ENCODE data around the gene RIPOR1. TPM values are rescaled to one million over a fixed set of nuclear protein-coding genes. Genes with fewer than 3 reads are reported as not detected.

Gene RIPOR1
- total RNA-seq, 1 experiment from 2014 or later: 82.2 TPM

DNA sequence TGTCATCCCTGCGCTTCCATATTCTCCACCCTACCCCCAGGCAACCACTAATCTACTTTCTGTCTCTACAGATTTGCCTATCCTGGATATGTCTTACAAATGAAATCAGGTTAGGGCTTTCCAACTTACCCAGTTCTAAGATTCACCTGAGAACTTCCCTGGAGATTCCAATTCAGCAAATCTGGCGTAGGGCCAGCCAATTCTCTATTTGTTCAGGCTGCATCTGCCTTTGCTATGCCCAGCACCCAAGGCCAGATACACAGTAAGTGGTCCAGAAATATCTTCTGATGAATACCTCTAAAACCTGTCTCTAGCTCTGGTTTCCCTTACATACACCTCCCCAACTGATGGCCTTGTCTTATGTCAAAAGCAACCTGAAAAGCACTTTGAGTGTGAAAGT is 23.3 kb downstream of the RIPOR1 start:
- no TSS peak for BruUV-seq (replicated peaks)
- Histone ChIP-seq H3K4me1 (ENCODE audit: control insufficient read depth, insufficient read depth, low read length) (peaks cover 3% of the 10 kb centered on the region), H3K9me3 (ENCODE audit: control insufficient read depth, insufficient read depth, low read depth, low read length) (no peaks in the 10 kb centered on the region), H3K27me3 (ENCODE audit: control insufficient read depth, insufficient read depth, low read length) (no peaks in the 10 kb centered on the region), H3K27ac (ENCODE audit: low read length) (no peak overlapping the region), H3K4me3 (ENCODE audit: low read depth in 2 of 2, low read length in 2 of 2) (no peak overlapping the region), H3K36me3 (ENCODE audit: control insufficient read depth, insufficient read depth, low read length) (no peaks in the 10 kb centered on the region)
- in situ Hi-C loops (cut with HindIII; ENCODE audit: low pct_unique_long_range_greater_than_20kb, low sequenced_read_pairs) (no loop called here), intact Hi-C loops (cut with micrococcal nuclease; ENCODE audit: unreplicated experiment) (no loop called here)
- ChIA-PET POLR2A (interaction anchor here (0.6 kb wide), 1 partner anchor 139 kb away, joined by 3 read pairs; no protein-coding TSS in a partner anchor), CTCF (interaction anchor here (0.6 kb wide), 1 partner anchor 108 kb away, joined by 3 read pairs; the partner anchor contains the start of gene ACD)
- TF ChIP-seq SIN3A (IDR thresholded peaks at IDR 0.05; ENCODE audit: borderline replicate concordance, insufficient read depth, low read depth, low read length) (no peak), TCF7L2 (IDR thresholded peaks at IDR 0.05; ENCODE audit: low read depth, low read length) (no peak), POLR2AphosphoS5 (IDR thresholded peaks at IDR 0.05; ENCODE audit: low read depth, low read length) (no peak)
- TF ChIP-seq, protein P1, sequence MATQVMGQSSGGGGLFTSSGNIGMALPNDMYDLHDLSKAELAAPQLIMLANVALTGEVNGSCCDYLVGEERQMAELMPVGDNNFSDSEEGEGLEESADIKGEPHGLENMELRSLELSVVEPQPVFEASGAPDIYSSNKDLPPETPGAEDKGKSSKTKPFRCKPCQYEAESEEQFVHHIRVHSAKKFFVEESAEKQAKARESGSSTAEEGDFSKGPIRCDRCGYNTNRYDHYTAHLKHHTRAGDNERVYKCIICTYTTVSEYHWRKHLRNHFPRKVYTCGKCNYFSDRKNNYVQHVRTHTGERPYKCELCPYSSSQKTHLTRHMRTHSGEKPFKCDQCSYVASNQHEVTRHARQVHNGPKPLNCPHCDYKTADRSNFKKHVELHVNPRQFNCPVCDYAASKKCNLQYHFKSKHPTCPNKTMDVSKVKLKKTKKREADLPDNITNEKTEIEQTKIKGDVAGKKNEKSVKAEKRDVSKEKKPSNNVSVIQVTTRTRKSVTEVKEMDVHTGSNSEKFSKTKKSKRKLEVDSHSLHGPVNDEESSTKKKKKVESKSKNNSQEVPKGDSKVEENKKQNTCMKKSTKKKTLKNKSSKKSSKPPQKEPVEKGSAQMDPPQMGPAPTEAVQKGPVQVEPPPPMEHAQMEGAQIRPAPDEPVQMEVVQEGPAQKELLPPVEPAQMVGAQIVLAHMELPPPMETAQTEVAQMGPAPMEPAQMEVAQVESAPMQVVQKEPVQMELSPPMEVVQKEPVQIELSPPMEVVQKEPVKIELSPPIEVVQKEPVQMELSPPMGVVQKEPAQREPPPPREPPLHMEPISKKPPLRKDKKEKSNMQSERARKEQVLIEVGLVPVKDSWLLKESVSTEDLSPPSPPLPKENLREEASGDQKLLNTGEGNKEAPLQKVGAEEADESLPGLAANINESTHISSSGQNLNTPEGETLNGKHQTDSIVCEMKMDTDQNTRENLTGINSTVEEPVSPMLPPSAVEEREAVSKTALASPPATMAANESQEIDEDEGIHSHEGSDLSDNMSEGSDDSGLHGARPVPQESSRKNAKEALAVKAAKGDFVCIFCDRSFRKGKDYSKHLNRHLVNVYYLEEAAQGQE (IDR thresholded peaks at IDR 0.05; ENCODE audit: insufficient read depth in 1 of 2, low read depth in 2 of 2, low read length in 1 of 2): no peak
- TF ChIP-seq, protein P2, sequence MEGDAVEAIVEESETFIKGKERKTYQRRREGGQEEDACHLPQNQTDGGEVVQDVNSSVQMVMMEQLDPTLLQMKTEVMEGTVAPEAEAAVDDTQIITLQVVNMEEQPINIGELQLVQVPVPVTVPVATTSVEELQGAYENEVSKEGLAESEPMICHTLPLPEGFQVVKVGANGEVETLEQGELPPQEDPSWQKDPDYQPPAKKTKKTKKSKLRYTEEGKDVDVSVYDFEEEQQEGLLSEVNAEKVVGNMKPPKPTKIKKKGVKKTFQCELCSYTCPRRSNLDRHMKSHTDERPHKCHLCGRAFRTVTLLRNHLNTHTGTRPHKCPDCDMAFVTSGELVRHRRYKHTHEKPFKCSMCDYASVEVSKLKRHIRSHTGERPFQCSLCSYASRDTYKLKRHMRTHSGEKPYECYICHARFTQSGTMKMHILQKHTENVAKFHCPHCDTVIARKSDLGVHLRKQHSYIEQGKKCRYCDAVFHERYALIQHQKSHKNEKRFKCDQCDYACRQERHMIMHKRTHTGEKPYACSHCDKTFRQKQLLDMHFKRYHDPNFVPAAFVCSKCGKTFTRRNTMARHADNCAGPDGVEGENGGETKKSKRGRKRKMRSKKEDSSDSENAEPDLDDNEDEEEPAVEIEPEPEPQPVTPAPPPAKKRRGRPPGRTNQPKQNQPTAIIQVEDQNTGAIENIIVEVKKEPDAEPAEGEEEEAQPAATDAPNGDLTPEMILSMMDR (IDR thresholded peaks at IDR 0.05): no peak
- no peak for ATAC-seq
- DNase-seq (ENCODE audit: low read depth, low spot score): no peak

DNA sequence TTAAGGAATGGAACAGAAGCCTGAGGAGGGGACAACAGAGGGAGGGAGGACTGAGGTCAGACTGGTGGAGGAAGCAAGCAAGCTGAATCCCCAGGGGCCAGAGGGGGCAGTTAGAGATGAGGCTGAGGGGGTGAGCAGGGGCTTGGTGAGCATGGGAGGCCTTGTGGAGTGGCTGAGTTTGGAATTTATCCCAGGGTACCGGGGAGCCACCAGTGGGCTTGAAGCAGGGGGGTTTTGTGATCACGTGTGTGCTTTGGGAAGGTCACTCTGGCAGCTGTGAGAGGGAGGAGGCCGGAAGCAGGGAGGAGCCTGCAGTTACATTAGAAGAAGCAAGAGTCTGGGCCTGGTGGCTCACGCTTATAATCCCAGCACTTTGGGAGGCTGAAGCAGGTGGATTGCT is 23.8 kb downstream of the RIPOR1 start:
- TF ChIP-seq TCF7L2 (IDR thresholded peaks at IDR 0.05; ENCODE audit: low read depth, low read length): no peak
- TF ChIP-seq, protein P1 (IDR thresholded peaks at IDR 0.05; ENCODE audit: insufficient read depth in 1 of 2, low read depth in 2 of 2, low read length in 1 of 2): no peak
- no peak for TF ChIP-seq SIN3A (IDR thresholded peaks at IDR 0.05; ENCODE audit: borderline replicate concordance, insufficient read depth, low read depth, low read length)
- no peak for TF ChIP-seq POLR2AphosphoS5 (IDR thresholded peaks at IDR 0.05; ENCODE audit: low read depth, low read length)
- TF ChIP-seq, protein P2 (IDR thresholded peaks at IDR 0.05): no peak
- intact Hi-C loops (cut with micrococcal nuclease; ENCODE audit: unreplicated experiment): no loop called here
- Histone ChIP-seq H3K4me1 (ENCODE audit: control insufficient read depth, insufficient read depth, low read length) (no peaks in the 10 kb centered on the region; the same call in 1 of the 2 replicates), H3K27ac (ENCODE audit: low read length) (no peak overlapping the region), H3K9me3 (ENCODE audit: control insufficient read depth, insufficient read depth, low read depth, low read length) (no peaks in the 10 kb centered on the region), H3K4me3 (ENCODE audit: low read depth in 2 of 2, low read length in 2 of 2) (no peak overlapping the region), H3K36me3 (ENCODE audit: control insufficient read depth, insufficient read depth, low read length) (no peaks in the 10 kb centered on the region), H3K27me3 (ENCODE audit: control insufficient read depth, insufficient read depth, low read length) (no peaks in the 10 kb centered on the region)
- in situ Hi-C loops (cut with HindIII; ENCODE audit: low pct_unique_long_range_greater_than_20kb, low sequenced_read_pairs): no loop called here
- CTCF ChIA-PET: interaction anchor here (0.6 to 0.7 kb wide), 2 partner anchors 35 to 108 kb away, joined by 3 to 5 read pairs; partner anchors contain the start of gene ACD
- POLR2A ChIA-PET: interaction anchor here (0.7 kb wide), 1 partner anchor 23 kb away, joined by 7 read pairs; no protein-coding TSS in a partner anchor
- no peak for ATAC-seq
- no peak for DNase-seq (ENCODE audit: low read depth, low spot score)
- no TSS peak for BruUV-seq (replicated peaks)
